ENCODE results near the gene HSD17B12.

The HSD17B12 gene

GRCh38 chr11:43688394-43688793 is 7.9 kb downstream of the HSD17B12 start:
- DNase-seq (ENCODE audit: low spot score) = no peak

- no peak for DNase-seq (ENCODE audit: low spot score)
Observed at GRCh38 chr11:43689167-43689566, 8.6 kb downstream of the HSD17B12 start.

GRCh38 chr11:43690929-43691725 is 10.6 kb downstream of the HSD17B12 start:
- no peak for DNase-seq (ENCODE audit: low spot score)

- no peak for DNase-seq (ENCODE audit: low spot score)
Observed at GRCh38 chr11:43691806-43692205, 11.3 kb downstream of the HSD17B12 start.

- no peak for DNase-seq (ENCODE audit: low spot score)
Observed at GRCh38 chr11:43693069-43693468, 12.5 kb downstream of the HSD17B12 start.

GRCh38 chr11:43693731-43694130 is 13.2 kb downstream of the HSD17B12 start:
- no peak for DNase-seq (ENCODE audit: low spot score)

- DNase-seq (ENCODE audit: low spot score) = no peak
Observed at GRCh38 chr11:43694477-43694876, 13.9 kb downstream of the HSD17B12 start.

GRCh38 chr11:43697679-43698078 is 17.1 kb downstream of the HSD17B12 start:
- no peak for DNase-seq (ENCODE audit: low spot score)

- no peak for DNase-seq (ENCODE audit: low spot score)
Observed at GRCh38 chr11:43699870-43700269, 19.3 kb downstream of the HSD17B12 start.

GRCh38 chr11:43706631-43707030 is 26.1 kb downstream of the HSD17B12 start:
- DNase-seq (ENCODE audit: low spot score) = no peak

- DNase-seq (ENCODE audit: low spot score) = no peak
Observed at GRCh38 chr11:43708776-43709175, 28.2 kb downstream of the HSD17B12 start.

- no peak for DNase-seq (ENCODE audit: low spot score)
Observed at GRCh38 chr11:43709689-43710088, 29.2 kb downstream of the HSD17B12 start.

GRCh38 chr11:43712676-43713075 is 32.1 kb downstream of the HSD17B12 start:
- no peak for DNase-seq (ENCODE audit: low spot score)

- DNase-seq (ENCODE audit: low spot score) = no peak
Observed at GRCh38 chr11:43718373-43718772, 37.8 kb downstream of the HSD17B12 start.

GRCh38 chr11:43723617-43724016 is 43.1 kb downstream of the HSD17B12 start:
- no peak for DNase-seq (ENCODE audit: low spot score)

- DNase-seq (ENCODE audit: low spot score) = no peak
Observed at GRCh38 chr11:43732225-43732624, 51.7 kb downstream of the HSD17B12 start.

GRCh38 chr11:43734256-43734655 is 53.7 kb downstream of the HSD17B12 start:
- no peak for DNase-seq (ENCODE audit: low spot score)

- no peak for DNase-seq (ENCODE audit: low spot score)
Observed at GRCh38 chr11:43735115-43735514, 54.6 kb downstream of the HSD17B12 start.

GRCh38 chr11:43735961-43736360 is 55.4 kb downstream of the HSD17B12 start:
- peak; percentile 19 for DNase-seq (ENCODE audit: low spot score)

- peak; percentile 61 for DNase-seq (ENCODE audit: low spot score)
Observed at GRCh38 chr11:43736502-43737200, 56.1 kb downstream of the HSD17B12 start.

GRCh38 chr11:43737201-43737590 is 56.7 kb downstream of the HSD17B12 start:
- no peak for DNase-seq (ENCODE audit: low spot score)

GRCh38 chr11:43738600-43739409 is 58.3 kb downstream of the HSD17B12 start:
- DNase-seq (ENCODE audit: low spot score) = no peak

GRCh38 chr11:43746670-43747069 is 66.1 kb downstream of the HSD17B12 start:
- no peak for DNase-seq (ENCODE audit: low spot score)
